Fibroblast of lung (primary cell): ENCODE data around the gene MKX.

Experiments
- EZH2 ChIP-seq: IDR thresholded peaks from 2 replicates; pipeline ENCODE4 v1.5.1; 2012; ENCODE audit warnings: low read length, control low read depth, mild to moderate bottlenecking; ENCODE audit errors: missing control alignments
- TF ChIP-seq, protein P1 (sequence below), 2 donors: IDR thresholded peaks in 1 of 2; conservative IDR thresholded peaks in 1 of 2; 1 replicate in 1 of 2; 2 replicates in 1 of 2; pipeline ENCODE4 v1.5.1; 2011 to 2012; ENCODE audit warnings: low read length in 2 of 2, control low read depth in 1 of 2, inconsistent platforms in 1 of 2, low read depth in 1 of 2, mild to moderate bottlenecking in 1 of 2

DNA sequence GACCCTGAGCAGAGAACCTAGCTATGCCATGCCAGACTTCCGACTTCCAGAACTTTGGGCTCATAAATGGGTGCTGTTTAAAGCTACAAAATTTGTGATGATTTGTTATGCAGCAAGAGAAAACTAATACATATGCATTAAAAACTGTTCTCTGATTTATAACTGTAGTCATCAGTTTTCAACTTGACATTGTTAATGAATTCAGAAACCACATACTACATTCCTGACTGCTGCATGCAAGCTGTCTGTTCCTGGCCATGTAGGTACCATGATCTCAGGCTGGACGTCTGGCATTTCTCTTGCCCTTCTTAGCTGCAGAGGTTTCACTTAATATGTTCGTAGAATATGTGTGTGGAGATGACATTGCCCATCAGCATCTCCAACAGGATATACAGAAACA is 28.4 kb downstream of the MKX start:
- TF ChIP-seq, protein P1, sequence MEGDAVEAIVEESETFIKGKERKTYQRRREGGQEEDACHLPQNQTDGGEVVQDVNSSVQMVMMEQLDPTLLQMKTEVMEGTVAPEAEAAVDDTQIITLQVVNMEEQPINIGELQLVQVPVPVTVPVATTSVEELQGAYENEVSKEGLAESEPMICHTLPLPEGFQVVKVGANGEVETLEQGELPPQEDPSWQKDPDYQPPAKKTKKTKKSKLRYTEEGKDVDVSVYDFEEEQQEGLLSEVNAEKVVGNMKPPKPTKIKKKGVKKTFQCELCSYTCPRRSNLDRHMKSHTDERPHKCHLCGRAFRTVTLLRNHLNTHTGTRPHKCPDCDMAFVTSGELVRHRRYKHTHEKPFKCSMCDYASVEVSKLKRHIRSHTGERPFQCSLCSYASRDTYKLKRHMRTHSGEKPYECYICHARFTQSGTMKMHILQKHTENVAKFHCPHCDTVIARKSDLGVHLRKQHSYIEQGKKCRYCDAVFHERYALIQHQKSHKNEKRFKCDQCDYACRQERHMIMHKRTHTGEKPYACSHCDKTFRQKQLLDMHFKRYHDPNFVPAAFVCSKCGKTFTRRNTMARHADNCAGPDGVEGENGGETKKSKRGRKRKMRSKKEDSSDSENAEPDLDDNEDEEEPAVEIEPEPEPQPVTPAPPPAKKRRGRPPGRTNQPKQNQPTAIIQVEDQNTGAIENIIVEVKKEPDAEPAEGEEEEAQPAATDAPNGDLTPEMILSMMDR (conservative IDR thresholded peaks at IDR 0.05 in 1 of 2, IDR thresholded peaks at IDR 0.05 in 1 of 2; ENCODE audit: low read depth in 1 of 2, low read length in 2 of 2): no peak
- TF ChIP-seq EZH2: no peak
